Astrocyte of the cerebellum (primary cell): Measurements from ENCODE around the gene CFAP100.
A peak's percentile ranks its signal among the peaks of the same experiment; 100 is the strongest.

Experiments
- DNase-seq: peaks from one replicate; pipeline ENCODE4 v3.0.0-alpha.2; 2011; ENCODE audit warnings: low read depth
- H3K4me3 ChIP-seq: 2 replicates; pipeline ENCODE4 v1.5.1; 2011; ENCODE audit warnings: mild to moderate bottlenecking, low read depth, low read length, moderate library complexity
- CTCF ChIP-seq: IDR thresholded peaks from 2 replicates; pipeline ENCODE4 v1.5.1; 2012; ENCODE audit warnings: low read length, low read depth, moderate library complexity, mild to moderate bottlenecking; ENCODE audit errors: missing control alignments
- in situ Hi-C: cut with HindIII; loops from 2 replicates; pipeline ENCODE4 v1.10.0; 2017; ENCODE audit warnings: low sequenced_read_pairs

CFAP100 gene

DNA sequence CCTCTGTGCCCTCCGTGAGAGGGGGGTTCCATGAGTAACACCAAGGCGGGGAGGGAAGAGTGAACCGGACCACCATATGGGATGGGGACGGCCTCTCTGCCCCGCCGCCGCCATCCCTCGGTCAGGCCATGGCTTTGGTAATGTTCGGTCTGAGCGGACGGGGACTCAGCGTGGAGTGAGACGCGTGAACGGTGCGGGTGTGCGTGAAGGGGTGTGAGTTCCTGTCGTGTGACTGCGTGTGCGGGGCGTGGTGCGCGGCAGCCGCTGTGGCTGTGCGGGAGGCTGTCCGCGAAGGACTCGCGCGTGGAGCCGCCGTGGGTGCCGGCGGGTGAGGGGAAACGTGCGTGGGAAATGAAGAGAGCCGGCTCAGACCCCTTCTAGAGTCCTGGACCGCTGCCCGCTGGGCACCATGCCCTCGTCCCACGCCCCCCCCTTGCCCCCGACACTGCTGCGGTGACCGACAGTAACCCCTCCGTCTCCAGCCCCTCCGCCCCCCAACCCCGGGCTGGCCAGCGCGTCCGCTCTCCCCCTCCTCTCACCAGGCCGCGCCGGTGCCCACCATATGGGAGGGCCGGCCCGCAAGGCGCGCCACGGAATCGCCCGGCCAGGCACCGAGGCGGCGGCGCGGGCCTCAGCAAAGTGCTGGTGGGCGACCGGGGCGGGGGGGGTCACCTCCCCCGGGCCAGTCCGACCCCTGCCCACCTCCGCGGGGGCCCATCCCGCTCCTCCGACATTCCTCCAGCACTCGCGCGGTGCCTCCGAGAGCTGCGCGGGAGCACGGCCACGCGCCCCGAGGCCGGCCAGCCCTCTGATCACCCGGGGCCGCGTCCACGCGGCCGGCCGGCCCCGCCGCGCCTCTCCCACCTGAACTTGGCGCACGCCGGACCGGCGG, 38.1 kb upstream of the CFAP100 start:
- no peak for DNase-seq
- in situ Hi-C loops = no loop called here
- H3K4me3 ChIP-seq = peak overlapping the region; percentile 48
- TF ChIP-seq CTCF = no peak

DNA sequence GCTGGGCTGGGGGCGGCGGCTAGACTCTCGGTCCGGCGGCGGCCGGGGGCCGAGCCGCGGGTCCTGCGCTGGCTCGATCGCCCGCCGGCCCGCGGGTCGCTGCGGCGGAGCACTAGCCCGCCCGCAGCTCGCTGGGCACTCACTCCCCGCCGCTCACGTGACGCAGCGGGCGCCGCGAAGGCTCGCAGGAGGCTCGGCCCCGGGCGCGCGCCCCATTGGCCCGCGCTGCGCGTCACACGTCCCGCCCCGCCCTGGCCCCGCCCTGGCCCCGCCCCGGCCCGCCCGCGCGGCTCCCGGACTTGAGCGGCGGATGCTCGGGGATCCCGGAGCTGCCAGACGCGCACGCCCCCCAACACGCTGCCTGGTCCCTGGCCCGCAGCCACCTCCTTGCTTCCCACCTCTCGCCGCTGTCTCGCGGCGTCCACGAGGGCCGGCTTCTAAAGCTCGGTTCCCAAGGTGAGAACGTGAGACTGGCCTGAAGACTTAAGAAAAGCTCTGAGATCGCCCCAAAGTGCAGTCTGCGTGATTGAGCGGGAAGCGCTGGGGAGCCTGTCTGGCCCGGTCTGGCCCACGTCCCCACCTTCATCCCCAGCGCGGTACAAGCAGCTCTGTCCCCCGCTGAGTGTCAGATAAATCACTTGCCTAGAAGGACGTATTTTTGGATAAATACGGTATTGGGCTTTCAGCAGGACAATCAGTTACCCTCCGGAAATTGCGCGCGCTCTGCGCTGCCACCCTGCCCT, 37.2 kb upstream of the CFAP100 start, which contains the start of gene KLF15:
Gene KLF15 (minus strand): TSS at position 114 of the 743 bp plus-strand sequence. CDS start 4,486 bp downstream, outside the sequence.
- DNase-seq = peak; percentile 13
- in situ Hi-C loops = no loop called here
- no peak for TF ChIP-seq CTCF
- H3K4me3 ChIP-seq = peak within 1 kb of the TSS; percentile 48

- H3K4me3 ChIP-seq = peak overlapping the region; percentile 48
- in situ Hi-C loops = no loop called here
- DNase-seq = no peak
- no peak for TF ChIP-seq CTCF
These were observed 36.5 kb upstream of the CFAP100 start for GRCh38 chr3:126358038-126358815.

DNA sequence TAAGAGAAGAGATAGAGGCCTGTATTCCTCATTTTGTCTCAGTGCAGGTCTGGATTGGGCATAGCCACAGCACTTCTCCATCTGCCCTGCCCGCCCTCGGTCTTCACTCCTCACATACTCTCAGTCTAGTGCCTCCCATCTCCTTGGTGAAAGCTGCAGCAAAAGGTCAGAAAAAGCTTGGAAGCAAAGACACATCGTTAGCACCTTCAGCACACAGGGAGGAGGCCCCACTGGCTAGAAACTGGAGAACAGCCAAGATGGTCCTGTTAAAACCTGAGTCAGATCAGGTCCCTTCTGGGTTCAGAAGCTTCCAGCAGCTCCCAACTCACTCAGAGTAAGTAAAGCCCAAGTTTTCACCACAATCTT, 35.9 kb upstream of the CFAP100 start:
- TF ChIP-seq CTCF = no peak

GRCh38 chr3:126360046-126360713, 34.5 kb upstream of the CFAP100 start:
- in situ Hi-C loops = no loop called here
- no peak overlapping the region for H3K4me3 ChIP-seq
- no peak for DNase-seq
- TF ChIP-seq CTCF = no peak

More for the DNA sequence above, 35.9 kb upstream of the CFAP100 start:
- in situ Hi-C loops = no loop called here
- no peak overlapping the region for H3K4me3 ChIP-seq
- DNase-seq = no peak

DNA sequence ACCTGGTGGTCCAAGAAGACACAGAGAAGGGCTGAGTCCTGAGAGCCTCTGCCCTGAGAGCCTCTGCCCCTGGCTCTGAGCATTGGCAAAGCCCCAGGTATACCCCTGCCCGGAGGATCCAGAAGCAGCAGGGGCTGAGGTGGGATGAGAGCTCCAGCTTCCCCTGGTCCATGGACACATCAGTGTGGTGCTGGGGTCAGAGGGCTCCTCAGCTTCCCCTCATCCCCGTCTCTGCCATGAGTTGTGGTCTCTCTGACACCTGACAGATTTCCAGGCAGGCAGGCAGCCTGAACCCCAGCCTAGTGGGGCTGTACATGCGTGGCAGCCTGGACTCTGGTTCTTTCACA, 34.0 kb upstream of the CFAP100 start:
- H3K4me3 ChIP-seq = no peak overlapping the region
- in situ Hi-C loops = no loop called here
- no peak for TF ChIP-seq CTCF
- DNase-seq = no peak
